Measurements from ENCODE around the gene ANGEL1.

The ANGEL1 gene

DNA sequence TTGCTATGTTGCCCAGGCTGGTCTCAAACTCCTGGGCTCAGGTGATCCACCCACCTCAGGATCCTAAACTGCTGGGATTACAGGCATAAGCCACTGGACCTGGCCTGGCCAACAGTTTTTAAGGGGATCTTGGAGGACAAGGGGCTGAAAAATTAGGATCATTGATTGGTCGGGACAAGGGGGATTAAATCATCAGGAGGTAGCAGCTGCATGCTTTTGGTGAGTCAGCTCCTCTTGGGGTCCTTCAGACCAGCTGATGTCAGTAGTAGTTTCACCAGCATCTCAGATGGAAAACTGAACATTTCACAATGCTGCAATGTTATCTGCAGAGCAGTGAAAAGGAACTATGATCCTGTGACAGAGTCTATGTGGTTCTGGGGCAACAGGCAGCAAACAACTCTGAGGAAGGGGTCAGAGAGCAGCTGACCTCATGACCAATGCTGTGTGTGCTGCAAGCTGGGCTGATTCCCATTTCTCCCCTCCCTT lies 19.9 kb upstream of the ANGEL1 start:
- DNase-seq (ENCODE audit: low spot score) = no peak
- TF ChIP-seq, protein P1, sequence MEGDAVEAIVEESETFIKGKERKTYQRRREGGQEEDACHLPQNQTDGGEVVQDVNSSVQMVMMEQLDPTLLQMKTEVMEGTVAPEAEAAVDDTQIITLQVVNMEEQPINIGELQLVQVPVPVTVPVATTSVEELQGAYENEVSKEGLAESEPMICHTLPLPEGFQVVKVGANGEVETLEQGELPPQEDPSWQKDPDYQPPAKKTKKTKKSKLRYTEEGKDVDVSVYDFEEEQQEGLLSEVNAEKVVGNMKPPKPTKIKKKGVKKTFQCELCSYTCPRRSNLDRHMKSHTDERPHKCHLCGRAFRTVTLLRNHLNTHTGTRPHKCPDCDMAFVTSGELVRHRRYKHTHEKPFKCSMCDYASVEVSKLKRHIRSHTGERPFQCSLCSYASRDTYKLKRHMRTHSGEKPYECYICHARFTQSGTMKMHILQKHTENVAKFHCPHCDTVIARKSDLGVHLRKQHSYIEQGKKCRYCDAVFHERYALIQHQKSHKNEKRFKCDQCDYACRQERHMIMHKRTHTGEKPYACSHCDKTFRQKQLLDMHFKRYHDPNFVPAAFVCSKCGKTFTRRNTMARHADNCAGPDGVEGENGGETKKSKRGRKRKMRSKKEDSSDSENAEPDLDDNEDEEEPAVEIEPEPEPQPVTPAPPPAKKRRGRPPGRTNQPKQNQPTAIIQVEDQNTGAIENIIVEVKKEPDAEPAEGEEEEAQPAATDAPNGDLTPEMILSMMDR (IDR thresholded peaks at IDR 0.05; ENCODE audit: extremely low read depth, insufficient read depth, missing control alignments) = no peak
- in situ Hi-C loops (cut with MboI; ENCODE audit: low pct_unique_long_range_greater_than_20kb, low sequenced_read_pairs, unreplicated experiment) = no loop called here

DNA sequence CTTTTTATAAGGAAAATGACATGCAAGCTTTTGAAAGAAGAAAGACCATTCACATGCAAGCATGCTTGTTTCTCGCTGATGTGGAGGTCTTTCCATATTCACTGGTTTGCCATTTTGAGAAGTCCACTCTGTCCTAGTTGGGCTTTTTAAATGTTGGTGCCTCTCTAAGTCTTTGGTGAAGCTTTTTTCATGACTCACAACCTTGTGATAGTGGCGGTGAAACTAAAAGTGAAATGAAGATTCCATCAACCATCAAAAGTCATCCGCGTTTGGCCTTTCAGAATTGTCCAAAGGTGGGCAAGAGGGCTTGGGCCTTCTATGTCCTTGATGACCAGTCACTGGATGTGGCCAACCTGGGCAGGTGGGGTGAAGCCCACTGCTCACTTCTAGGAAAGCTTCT lies 17.9 kb upstream of the ANGEL1 start:
- no peak for DNase-seq (ENCODE audit: low spot score)
- in situ Hi-C loops (cut with MboI; ENCODE audit: low pct_unique_long_range_greater_than_20kb, low sequenced_read_pairs, unreplicated experiment) = no loop called here
- TF ChIP-seq, protein P1 (IDR thresholded peaks at IDR 0.05; ENCODE audit: extremely low read depth, insufficient read depth, missing control alignments) = no peak

DNA sequence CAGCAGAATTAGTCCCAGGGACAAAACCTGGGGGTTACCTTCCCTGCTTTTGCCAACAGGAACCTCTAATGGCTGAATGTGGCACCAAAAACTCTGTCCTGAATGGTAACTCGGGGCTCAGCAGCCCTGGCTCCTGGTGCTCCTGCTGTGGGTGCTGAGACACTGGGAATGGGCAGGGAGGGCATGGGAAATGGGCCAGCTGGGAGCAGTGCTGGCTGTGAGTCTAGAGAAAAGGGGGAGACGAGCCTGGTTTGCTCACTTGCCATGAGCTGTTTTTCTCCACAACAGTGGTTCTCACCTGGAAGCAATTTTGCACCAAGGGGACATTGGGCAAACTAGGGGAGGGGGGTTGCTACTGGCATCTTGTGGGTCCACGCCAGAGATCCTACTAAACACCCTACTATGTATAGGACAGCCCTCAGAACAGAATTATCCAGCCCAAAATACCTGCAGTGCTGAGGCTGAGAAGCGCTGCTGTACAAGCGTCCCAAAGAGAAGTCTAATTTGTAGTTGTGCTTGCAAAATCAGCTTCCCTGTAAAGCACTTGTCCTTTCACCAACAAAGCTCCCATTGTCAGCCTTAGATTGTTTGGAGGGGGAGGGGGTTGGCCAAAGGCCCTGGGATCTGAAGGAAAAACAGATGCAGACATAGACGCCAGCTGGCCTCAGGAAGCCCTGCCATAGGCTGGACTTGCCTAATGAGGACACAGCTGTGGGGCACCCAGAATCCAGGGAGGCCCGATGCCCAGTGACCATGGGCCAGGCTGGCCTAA lies 17.2 kb upstream of the ANGEL1 start:
- TF ChIP-seq, protein P1 (IDR thresholded peaks at IDR 0.05; ENCODE audit: extremely low read depth, insufficient read depth, missing control alignments) = no peak
- DNase-seq (ENCODE audit: low spot score) = no peak
- in situ Hi-C loops (cut with MboI; ENCODE audit: low pct_unique_long_range_greater_than_20kb, low sequenced_read_pairs, unreplicated experiment) = no loop called here

DNA sequence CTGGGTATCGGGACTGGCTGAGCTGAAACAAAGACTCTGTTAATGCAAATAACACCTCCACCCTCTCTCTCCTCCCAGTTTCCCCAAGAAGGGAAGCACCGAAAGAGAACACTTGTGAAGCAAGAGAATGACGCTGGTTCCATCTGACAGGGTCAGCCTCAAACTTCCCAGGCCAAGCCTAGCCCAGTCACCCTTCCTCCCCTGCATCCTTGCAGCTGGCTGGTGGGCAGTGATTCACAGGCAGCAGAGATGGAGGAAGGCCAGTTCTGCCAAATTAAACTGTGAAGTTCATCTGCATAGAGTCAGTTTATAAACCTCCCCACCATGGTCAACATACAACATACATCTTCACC lies 16.3 kb upstream of the ANGEL1 start:
- in situ Hi-C loops (cut with MboI; ENCODE audit: low pct_unique_long_range_greater_than_20kb, low sequenced_read_pairs, unreplicated experiment) = no loop called here
- TF ChIP-seq, protein P1 (IDR thresholded peaks at IDR 0.05; ENCODE audit: extremely low read depth, insufficient read depth, missing control alignments) = no peak
- DNase-seq (ENCODE audit: low spot score) = no peak

DNA sequence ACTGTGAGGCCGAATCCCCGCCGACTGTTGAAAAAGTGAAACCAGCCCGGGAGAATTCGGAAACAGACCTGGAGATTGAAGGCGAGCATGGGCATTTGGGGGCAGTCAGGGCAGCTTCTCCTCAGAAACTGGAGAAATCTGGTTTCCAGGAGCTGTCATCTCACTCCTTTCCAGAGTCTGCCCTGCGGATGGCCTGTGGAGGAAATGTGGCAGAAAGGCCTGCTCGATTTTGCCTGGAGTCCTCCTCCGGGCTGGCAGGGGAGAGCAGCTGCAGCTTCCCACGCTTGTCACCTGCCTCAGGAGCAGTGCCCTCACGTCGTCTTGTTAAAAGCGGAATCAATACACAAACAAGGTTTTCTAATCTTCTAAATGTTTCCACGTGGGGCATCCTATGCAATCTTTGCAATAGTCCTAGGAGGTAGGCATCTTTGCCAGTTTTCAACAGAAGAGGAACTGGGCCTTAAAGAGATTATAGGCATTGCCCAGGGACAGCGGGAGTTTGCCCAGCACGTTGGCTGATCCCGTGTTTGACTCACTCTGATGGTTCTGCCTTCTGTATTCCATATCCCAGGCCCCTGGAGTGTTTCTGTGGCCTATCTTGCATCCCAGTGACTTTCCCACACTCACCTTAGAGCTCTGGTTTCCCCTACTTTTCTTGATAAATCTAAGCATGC lies 15.8 kb upstream of the ANGEL1 start:
- in situ Hi-C loops (cut with MboI; ENCODE audit: low pct_unique_long_range_greater_than_20kb, low sequenced_read_pairs, unreplicated experiment) = no loop called here
- TF ChIP-seq, protein P1 (IDR thresholded peaks at IDR 0.05; ENCODE audit: extremely low read depth, insufficient read depth, missing control alignments) = no peak
- no peak for DNase-seq (ENCODE audit: low spot score)

DNA sequence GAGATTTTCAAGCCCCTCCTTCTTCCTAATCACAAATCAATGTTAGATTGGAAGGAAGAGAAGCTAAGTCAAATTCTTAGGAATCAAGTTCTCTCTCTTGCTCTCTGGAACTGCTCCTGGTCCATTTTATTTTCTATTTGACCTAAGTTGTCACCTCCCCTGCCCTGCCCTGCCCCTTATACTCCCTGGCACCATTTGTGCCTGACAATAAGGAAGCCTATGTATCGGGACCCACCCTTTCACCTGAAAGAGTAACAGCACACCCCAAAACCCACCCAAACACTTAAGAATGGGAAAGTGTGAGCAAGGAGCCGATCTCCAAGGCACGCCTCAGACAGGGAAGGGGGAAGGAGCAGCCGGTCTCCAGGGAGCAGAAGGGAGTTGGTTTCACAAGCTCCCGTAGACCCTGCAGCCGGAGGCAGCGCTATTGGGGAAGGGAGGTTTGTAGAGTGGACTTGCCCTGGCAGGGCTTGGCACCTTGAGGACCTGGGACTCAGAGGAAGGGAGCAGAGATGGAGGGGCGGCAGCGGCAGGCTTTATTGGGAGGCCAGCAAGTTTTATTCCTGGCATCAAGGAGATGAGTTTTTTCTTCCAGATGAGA lies 15.1 kb upstream of the ANGEL1 start:
- in situ Hi-C loops (cut with MboI; ENCODE audit: low pct_unique_long_range_greater_than_20kb, low sequenced_read_pairs, unreplicated experiment) = no loop called here
- TF ChIP-seq, protein P1 (IDR thresholded peaks at IDR 0.05; ENCODE audit: extremely low read depth, insufficient read depth, missing control alignments) = no peak
- DNase-seq (ENCODE audit: low spot score) = no peak
